H1 (cell line): Measurements from ENCODE around the gene ASB14. TPM values are rescaled to one million over a fixed set of nuclear protein-coding genes. Genes with fewer than 3 reads are reported as not detected.

Experiments used
- polyA plus RNA-seq, 7 experiments: library from polyadenylated mRNA; depleted of rRNA in 3 of 7; stranded (reverse) in 5 of 7; unstranded in 2 of 7; fragments of >200 nt in 5 of 7; fragments of 200-250 nt in 2 of 7; gene quantifications; 1 replicate in 5 of 7; 2 replicates in 1 of 7; 4 replicates in 1 of 7; pipeline versions ENCODE4 v1.2.1 to v1.2.3, GENCODE V29; 2011 to 2013; ENCODE audit warnings: missing spikeins in 2 of 7, mixed read lengths in 2 of 7
- total RNA-seq: library from RNA; stranded (reverse); fragmentation: NEBNext Ultra II Directional; extraction: Animal tissue kit (Norgen Biotek cat#: 25700); gene quantifications from 2 replicates; pipeline ENCODE4 v1.2.1, GENCODE V29; 2021
- TF ChIP-seq, protein P1 (sequence below): IDR thresholded peaks from 2 replicates; pipeline ENCODE4 v1.6.1; 2012; ENCODE audit warnings: low read length, inconsistent platforms

The ASB14 gene
- total and polyA plus RNA-seq, 2 of the 8 experiments (the other 6 are each of a cell fraction or from before 2014, with no cell fraction given): not detected

DNA sequence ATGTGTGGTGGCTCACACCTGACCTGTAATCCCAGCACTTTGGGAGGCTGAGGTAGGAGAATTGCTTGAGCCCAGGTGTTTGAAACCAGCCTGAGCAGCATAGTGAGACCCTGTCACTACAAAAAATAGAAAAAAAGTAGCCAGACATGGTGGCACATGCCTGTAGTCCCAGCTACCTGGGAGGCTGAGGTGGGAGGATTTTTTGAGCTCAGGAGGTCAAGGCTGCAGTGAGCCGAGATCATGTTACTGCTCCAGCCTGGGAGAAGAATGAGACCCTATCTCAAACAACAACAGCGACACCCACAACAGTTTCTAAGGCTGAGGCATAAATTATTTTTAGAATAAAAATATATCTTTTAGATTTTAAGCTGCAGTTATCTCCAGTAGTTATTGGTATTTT is 58.7 kb downstream of the ASB14 start (continued):
- TF ChIP-seq, protein P1, sequence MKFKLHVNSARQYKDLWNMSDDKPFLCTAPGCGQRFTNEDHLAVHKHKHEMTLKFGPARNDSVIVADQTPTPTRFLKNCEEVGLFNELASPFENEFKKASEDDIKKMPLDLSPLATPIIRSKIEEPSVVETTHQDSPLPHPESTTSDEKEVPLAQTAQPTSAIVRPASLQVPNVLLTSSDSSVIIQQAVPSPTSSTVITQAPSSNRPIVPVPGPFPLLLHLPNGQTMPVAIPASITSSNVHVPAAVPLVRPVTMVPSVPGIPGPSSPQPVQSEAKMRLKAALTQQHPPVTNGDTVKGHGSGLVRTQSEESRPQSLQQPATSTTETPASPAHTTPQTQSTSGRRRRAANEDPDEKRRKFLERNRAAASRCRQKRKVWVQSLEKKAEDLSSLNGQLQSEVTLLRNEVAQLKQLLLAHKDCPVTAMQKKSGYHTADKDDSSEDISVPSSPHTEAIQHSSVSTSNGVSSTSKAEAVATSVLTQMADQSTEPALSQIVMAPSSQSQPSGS: no peak
